SKM-1 (cell line): ENCODE results near the gene ETV6.

Experiments
- DNase-seq: peaks from one replicate; lab custom pipeline; 2025; ENCODE audit not compliant: unreplicated experiment; lab: John Stamatoyannopoulos, UW

ETV6 gene

DNA sequence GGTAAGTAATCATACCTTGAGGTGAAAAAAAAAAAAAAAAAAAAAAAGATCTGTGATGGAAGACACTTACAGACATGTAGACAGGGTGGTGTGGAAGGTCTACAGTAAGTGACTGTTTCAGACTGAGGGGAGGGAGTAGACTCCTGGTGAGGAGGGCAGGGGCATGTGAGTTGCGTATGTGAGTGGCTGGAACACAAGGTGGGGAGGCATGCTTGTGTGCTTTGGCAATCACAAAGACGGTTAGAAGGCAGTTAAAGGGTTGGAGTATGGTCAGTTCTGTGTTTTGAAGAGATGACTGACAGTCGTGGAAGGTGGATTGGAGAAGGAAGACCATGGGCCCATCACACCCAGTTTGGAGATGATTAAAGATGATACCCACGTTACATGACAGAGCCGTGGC is 65.2 kb downstream of the ETV6 start:
- DNase-seq, result no peak

DNA sequence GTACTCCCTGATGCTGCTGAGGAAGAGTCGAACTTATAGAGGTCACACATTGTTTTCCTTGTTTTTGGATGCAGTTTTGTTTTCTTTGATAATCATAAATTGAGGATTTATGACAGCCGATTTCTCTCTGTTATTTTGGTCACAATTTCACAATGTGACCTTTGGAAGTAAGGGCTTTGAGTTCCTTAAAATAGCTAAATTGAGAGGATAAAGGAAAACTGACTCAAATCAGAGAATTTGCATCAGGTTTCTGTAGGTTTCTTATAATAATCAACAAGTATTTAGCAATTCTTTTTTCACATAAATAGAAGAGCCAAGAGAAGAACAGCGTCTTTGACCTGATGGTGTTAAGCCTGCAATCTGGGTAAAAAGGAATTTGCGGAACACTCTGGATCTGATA is 66.1 kb downstream of the ETV6 start:
- DNase-seq, result no peak

DNA sequence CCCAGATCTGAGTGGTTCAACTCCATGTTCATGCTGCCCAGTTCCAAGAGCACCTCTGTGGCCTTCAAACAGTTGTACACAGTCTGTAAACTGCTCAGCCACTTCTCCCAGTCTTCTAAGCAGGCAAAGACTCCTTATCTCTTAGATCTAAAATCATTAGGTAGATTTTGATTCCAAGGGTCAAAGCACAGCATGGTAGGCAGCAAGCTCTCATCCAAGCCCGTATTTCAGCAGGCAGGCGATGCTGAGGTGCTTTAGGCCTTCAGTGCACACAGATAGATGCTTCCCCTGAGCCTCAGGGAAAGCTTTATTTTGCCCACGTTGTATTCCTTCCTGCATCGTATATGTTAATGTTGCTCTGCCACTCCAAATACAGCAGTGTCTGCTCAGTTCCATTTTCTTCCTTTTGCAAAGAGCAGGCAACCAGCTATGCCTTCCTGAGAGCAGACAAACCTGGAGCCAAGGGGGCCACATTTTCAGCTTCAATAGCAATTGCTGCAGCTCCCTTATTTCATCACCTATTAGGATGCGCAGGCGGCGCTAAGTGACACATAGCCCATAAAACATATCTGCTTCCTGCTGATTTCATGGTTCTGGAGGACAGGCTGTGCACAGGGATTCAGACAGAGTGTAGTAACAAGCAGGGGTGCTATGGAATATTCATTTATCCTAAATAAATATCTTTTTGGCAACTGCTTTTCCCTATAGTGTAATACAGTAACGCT is 67.5 kb downstream of the ETV6 start:
- DNase-seq, result no peak

DNA sequence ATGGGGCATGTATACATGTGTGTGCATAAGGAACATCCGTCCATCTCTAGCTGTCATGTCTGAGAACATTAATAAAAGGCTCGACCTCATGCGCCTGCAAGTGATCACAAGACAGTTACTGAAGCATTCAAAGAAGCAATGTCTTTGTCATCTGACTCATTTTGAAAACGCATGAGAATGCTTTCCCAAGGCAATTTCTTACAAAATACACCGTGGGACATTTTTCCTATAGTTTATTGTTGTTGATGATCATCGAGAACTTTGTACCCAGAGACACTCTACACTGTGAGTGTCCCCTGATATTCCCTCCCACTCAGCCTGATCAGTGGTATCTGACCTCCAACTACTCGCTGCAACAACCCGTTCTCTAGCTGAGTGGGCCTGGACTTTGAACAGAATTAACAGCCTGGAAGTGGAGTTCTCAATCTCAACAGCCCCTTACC is 68.1 kb downstream of the ETV6 start:
- DNase-seq, result no peak

DNA sequence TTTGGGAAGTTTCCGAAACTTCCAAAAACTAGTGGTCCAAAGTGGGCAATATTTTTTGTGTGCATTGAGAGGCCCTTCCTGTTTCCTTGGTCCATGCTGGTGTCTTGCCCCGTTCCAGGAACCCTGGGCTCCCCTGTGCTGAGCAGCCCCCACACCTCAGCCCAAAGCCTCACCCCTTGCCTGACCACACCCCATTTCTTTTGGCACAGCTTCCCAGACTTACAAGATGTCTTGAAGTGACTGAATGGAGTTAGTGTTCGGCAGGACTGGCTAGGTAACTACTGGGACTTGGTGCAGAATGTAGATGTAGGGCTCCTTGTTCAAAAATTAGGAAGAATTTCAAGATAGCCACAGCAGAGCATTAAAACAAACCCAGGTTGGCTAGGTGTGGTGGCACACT is 68.6 kb downstream of the ETV6 start:
- DNase-seq, result no peak

DNA sequence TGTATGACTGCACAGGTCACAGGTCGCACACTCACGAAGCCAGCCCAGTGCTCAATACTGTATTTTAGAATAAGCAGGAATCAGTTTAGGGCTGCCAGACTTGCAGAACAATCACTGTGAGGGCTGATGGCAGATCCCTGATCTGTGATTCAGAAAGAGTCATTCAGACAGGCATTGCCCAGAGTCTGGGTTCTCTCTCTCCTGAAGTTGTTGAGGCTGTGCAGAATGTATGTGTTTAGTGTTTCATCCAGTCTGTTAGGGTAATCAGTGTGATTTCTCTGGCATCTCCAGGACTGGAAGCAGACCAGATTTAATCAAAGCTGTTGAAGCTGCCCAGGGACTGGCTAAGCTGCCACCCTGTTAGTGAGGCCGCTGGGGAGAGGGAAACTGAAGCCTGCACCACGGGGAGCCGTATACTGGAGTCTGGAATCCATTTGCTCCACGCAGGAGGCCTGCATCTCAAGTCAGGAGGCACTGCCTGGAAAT is 69.3 kb downstream of the ETV6 start:
- DNase-seq, result no peak

DNA sequence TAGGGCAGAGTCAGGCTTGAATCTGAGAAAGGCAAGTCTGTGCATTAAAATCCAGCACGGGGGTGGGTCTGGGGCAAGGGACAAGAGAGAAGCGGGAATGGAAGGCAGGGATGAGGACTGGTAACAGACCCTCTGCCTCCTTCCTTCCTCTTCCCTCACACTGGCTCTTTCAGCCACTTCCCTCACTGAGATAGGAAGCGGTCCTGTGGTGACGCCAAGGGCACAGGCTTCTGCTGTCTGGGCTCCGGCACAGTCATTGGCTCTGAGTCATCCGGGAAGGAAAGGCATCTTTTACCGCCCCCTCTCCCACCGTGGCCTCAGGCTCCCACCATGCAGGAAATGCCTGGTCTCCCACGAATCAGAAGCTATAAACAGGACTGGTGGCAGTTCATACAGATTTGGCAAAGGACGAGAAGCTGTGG is 70.2 kb downstream of the ETV6 start:
- no peak for DNase-seq

DNA sequence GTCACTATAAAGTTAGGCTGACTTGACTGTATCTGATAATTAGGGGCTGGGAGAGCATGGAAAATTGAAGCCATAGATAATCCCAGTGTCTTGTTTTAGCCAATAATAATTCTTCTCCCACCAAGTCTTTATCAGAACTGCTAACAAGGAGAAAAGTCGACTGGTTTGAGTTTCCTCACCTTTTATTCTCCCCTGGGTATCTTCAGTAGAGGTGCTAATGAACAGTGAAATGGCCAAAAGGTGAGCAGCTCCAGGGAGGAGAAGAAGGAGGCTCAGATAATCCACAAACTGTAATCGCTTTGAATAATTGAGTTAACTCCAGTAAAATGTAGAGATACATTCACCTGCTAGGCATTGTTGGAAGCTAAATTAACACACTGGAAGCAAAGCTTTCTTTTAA is 72.6 kb downstream of the ETV6 start:
- DNase-seq, result no peak

DNA sequence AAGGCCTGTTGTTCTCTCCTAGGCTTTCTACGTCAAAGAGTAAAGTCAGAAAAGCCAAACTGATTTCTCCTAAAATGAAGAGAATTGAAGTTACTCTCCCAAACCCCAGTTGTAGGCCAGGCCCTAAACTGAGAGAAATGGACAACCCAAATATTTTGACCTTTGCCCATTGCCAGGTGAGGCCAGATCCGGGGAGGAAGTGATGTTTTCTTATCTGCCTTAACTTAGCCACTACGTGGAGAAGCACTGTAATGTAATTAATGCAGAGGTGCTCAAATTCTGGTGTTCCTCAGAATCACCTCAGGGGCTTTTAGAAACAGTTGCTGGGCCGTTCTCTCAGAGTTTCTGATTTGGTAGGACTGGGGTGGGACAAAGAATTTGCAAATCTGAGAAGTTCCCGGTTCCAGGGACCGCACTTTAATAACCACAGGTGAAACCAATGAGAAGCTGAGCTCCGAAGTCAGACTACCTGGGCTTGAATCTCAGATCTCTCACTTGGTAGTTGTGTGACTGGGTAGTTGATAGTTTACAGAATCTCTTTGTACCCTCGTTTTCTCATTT is 73.2 kb downstream of the ETV6 start:
- no peak for DNase-seq

DNA sequence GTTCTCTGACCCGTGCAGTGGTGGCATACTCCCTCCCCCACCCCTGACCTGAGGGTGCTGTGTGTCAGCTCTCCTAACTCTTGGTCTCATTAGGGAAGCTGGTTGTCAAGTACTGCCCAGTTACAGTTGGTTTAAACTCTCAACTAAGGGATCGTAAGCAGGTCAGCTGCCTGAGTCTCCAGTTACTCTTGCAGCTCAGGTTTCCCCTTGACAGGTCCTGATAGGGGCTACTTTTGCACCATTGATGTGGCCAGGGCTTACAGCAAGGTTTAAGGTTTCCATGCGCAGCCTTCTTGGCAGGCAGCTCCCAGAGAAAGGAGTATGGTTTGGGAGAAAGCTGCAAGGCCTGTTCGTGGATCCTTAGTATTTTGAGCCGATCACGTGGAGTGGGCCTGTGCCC is 74.5 kb downstream of the ETV6 start:
- DNase-seq, result no peak

DNA sequence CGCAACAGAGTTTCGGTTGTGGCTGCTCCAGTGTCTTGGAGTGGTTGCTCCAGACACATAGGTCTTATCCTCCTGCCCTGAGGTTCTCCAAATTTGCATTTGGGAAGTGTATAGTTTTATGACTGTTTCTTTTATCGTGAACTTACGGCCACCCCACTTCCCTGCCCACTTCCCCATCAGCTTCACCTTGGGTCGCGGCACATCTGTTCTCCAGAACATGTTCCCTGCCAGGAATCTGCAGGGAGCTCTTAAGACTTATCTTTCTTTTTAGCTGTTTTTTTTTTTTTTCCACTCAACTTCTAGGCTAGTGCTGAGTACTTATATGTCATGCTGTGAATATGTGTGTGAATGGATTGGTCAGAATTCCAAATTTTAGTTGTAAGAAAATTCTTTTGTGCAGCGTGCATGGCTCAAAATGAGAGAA is 75.4 kb downstream of the ETV6 start:
- no peak for DNase-seq

DNA sequence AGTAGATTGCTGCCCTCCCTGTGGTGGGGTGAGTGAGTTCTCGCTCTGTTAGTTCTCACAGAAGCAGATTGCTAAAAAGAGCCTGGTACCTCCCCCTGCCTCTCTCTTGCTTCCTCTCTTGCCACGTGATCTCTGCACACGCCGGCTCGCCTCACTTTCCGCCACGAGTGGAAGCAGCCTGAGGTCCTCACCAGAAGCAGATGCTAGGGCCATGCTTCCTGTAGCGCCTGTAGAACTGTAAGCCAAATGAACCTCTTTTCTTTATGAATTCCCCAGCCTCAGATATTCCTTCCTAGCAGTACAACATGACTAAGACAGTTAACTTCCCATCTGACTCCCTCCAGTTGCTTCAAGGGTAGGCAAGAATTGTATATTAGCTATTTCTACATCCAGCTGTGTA is 76.2 kb downstream of the ETV6 start:
- DNase-seq, result no peak

DNA sequence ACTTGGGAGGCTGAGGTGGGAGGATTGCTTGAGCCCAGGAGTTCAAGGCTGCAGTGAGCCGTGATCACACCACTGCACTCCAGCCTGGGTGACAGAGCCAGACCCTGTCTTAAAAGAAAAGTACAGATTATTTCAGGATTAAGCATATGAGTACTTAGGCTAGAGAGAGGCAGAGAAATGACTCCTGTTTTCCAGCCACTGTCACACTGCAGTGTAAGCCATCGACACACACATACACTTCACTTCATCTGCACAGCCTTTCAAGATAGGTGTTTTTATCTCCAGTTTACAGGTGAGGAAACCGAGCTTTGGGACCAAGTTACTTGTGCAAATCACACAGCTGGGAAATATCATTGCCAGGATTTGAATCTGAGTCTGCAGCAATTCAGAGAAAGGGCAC is 77.2 kb downstream of the ETV6 start:
- no peak for DNase-seq

DNA sequence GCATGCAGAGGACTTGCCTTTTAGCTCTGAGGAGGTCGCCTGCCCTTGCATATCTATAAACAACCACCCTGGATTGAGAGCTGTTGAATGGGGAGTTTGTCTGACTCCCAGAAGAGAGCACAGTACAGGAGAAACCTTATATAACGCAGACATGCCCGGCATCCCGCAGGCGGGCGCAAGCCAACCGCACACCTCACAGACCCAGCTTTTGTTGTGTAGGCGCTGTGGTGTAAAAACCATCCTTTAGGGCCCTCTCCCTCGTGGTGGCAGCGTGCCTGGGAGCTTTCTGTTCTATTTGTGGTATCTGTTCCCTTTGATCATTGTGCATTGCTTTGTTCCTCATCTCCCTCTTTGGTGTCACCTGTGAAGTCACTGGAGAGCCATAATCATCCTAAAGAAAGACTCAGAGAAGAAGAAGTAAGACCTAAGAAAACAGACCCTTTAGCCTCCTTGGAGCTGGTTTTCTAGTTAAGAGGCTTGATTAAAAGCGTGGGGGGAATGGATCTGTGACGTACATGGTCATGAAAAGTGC is 77.7 kb downstream of the ETV6 start:
- no peak for DNase-seq

DNA sequence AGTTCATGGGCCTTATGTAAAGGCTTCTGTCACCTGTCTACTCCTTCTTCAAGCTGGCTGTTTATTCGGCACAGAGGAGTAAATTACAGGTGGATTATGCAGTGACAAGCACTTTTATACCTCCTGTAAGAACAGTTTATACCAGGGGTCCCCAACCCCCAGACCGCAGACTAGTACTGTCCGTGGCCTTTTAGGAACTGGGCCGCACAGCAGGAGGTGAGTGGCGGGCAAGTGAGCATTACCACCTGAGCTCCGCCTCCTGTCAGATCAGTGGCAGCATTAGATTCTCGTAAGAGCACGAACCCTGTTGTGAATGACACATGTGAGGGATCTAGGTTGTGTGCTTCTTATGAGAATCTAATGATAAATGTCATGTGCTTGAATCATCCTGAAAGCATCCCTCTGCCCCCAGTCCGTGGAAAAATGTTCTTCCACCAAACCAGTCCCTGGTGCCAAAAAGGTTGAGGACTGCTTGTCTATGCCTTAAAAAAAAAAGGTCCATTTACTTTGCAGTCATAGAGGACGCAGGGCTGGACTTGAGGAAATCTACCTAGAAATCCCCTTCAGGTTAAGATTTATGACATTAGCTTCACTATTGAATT is 78.8 kb downstream of the ETV6 start:
- no peak for DNase-seq

DNA sequence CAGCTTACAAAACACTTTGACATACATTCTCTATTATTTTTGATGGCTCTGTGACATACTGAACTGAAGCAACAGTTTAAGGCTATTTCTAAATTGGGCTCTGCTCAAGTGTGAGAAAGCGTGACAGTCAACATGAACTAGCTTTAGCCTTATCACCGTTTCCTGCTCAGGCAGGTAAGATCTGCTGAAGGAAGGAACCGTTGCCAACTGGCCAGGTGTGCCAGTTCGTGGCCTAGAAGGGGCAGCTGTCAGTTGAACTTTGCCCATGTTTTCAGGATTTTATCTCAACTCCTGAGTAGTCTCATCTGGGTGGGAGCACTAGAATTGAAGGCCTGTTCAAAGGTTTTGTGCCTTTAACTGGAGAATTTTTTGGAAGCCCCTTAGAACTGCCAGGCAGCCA is 79.5 kb downstream of the ETV6 start:
- DNase-seq, result no peak

DNA sequence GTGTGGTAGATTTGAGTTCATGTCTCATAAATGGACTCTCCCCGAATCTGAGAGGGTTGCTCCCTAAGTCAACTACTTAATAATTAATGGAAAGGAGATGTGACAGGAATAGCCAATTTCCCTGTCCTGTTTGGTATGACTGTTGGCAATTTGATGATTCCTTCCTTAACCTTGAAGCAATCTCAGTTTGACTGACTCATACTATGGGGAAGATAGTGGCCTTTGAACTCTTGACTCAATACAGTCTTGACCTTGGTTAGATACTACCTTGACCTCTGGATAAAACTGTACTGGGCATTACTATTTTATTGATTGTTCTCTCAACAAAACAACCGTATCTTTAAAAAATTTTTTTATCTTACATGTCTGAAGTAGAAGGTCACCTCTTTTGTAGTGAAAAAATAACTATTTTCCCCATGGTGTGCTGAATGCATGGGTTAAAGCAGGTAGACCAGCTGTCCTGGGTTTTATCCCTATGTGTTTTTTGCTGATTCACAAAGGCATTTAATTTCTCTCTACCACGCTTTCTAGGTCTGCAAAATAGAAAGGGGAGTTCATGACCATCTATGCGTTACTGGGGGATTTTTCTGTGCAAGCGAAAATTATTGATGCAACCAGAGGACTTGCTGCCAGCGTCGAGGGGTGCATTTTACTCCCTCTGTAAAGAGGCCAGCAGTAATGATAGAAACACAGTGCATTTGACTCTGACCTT is 80.1 kb downstream of the ETV6 start:
- no peak for DNase-seq

DNA sequence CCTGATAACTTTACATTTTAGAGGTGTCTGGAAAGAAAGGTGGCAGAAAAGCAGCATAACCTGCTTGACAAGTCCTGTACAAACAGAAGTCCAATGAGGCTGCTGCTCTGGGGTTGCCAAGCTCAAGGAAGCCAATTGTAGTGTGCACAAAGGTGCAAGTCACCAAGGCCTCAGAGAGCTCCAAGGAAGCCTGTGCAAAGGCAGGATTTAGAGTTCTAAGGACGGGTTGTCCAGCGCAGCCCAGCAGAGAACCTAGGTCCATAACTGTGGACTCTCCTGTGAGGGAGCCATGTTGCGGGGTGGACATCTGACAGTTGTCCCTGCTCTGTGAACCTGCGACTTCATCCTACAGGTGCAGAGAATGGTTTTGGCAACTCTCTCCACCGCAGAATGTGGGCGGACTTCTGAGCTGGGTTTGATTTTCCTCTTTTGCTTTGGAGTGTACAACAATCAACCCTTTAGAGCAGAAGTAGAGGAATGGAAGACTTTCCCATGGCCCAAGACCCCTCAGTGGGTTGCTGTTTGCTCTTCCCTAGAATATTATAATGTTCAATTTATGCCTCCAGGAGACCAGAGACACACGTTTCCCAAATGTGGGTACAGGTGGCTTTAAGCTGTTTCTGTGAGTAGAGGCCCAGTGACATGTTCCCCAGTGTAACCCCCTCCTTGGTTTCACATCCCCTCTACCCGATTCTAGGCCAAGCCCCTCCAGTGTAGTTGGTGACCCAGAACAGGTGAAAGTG is 81.0 kb downstream of the ETV6 start:
- DNase-seq, result no peak

DNA sequence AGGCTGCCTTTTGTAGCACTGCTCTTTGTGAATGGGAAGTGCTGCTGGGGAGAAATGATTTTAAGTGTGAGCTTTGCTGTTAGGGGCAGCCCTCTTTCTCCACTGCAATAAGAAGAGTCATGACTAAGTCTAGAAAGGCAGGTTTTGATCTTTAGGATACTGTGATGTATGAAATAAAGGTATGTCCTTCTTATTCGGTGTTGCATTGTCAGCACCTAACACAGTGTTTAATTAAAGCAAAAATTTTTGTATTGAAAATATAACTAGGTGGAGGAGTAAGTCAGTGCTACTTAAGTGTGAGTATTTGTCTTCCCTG is 81.5 kb downstream of the ETV6 start:
- DNase-seq, result no peak

DNA sequence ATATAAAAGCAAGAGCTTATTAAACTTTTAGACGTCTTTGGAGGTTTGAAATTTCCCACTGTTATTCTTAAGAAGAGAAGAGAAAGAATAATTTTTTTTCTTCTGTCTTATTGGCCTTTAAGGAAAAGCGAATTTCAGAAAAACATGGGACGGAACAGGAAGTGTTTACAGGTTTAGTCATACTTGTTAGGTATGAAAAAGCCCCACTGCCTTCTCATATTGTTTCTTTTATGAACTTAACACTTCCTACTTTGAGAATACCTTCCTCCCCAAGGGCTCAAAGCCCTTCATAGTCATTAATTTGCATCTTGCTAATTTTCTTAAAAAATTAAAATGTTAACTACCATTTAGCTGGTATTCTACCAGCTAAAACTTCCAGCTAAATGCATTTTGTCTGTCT is 82.0 kb downstream of the ETV6 start:
- no peak for DNase-seq

DNA sequence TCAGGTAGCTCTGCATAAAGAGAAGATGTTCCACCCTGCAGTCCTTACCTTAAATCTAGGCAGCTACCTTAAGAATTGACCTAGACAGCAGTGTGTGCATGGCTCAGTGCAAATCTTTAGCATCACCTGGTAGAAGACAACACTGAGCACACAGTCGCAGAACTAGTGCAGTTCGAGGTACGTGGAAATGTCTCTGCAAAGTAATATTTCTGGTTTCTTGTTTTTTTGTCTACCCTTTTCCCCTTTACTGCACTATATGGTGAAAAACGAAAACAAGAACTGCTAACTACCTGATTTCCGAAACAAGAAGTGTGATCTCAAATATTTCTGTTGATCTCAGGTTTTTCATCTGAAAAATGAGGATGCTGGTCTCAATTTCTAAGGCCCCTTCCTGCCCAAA is 82.5 kb downstream of the ETV6 start:
- no peak for DNase-seq
